ENCODE data around the gene ANGPTL8. TPM values are rescaled to one million over a fixed set of nuclear protein-coding genes. Genes with fewer than 3 reads are reported as not detected.

ANGPTL8 gene
- total RNA-seq, 4 donors from 2014 or later, result 2.0 TPM; not detected in 3

GRCh38 chr19:11225815-11226214 lies 13.6 kb upstream of the ANGPTL8 start:
- TF ChIP-seq POLR2AphosphoS5 (IDR thresholded peaks at IDR 0.05) (no peak), CTCF (IDR thresholded peaks at IDR 0.05) (no peak), EP300 (IDR thresholded peaks at IDR 0.05) (no peak), POLR2A (IDR thresholded peaks at IDR 0.05) (no peak)
- H3K36me3 ChIP-seq, result peaks cover 0 to 87% of the 10 kb centered on the region in 2 donors
- H3K9me3 ChIP-seq, result peaks cover 0 to 12% (median 0%) of the 10 kb centered on the region in 3 donors
- no peak overlapping the region for H3K27ac ChIP-seq
- H3K27me3 ChIP-seq, result no peaks in the 10 kb centered on the region
- H3K4me3 ChIP-seq, result no peak overlapping the region
- no peak for ATAC-seq
- H3K4me1 ChIP-seq, result no peaks in the 10 kb centered on the region
- 93 to 100% methylated on average over 2 to 3 of the region's 3 CpGs for WGBS, 2 donors (ENCODE audit: low coverage in 1 of 2)

GRCh38 chr19:11226716-11227166 lies 12.7 kb upstream of the ANGPTL8 start:
- Histone ChIP-seq H3K4me3 (no peak overlapping the region), H3K4me1 (no peaks in the 10 kb centered on the region), H3K9me3 (peaks cover 0 to 3% (median 0%) of the 10 kb centered on the region in 3 donors), H3K27ac (no peak overlapping the region), H3K36me3 (peaks cover 0 to 87% of the 10 kb centered on the region in 2 donors), H3K27me3 (no peaks in the 10 kb centered on the region)
- no peak for TF ChIP-seq EP300 (IDR thresholded peaks at IDR 0.05)
- no peak for TF ChIP-seq CTCF (IDR thresholded peaks at IDR 0.05)
- TF ChIP-seq POLR2AphosphoS5 (IDR thresholded peaks at IDR 0.05), result no peak
- TF ChIP-seq POLR2A (IDR thresholded peaks at IDR 0.05), result no peak
- ATAC-seq, result no peak
- 80% methylated on average over 1 of the region's 1 CpG for WGBS, 2 donors (ENCODE audit: low coverage in 1 of 2)

GRCh38 chr19:11227195-11227886 lies 12.1 kb upstream of the ANGPTL8 start:
- H3K4me3 ChIP-seq, result no peak overlapping the region
- no peaks in the 10 kb centered on the region for H3K27me3 ChIP-seq
- no peak for TF ChIP-seq CTCF (IDR thresholded peaks at IDR 0.05)
- TF ChIP-seq POLR2AphosphoS5 (IDR thresholded peaks at IDR 0.05), result no peak
- TF ChIP-seq POLR2A (IDR thresholded peaks at IDR 0.05), result no peak
- no peak for TF ChIP-seq EP300 (IDR thresholded peaks at IDR 0.05)
- H3K27ac ChIP-seq, result no peak overlapping the region
- H3K36me3 ChIP-seq, result peaks cover 0 to 87% of the 10 kb centered on the region in 2 donors
- no peak for ATAC-seq
- no peaks in the 10 kb centered on the region for H3K4me1 ChIP-seq
- WGBS, 2 donors (ENCODE audit: low coverage in 1 of 2), result 70 to 82% methylated on average over 6 to 7 of the region's 14 CpGs
- H3K9me3 ChIP-seq, result no peaks in the 10 kb centered on the region

- H3K27ac ChIP-seq, result no peak overlapping the region
- H3K4me3 ChIP-seq, result no peak overlapping the region
- no peak for ATAC-seq
- TF ChIP-seq POLR2A (IDR thresholded peaks at IDR 0.05), result no peak
- TF ChIP-seq POLR2AphosphoS5 (IDR thresholded peaks at IDR 0.05), result no peak
- TF ChIP-seq CTCF (IDR thresholded peaks at IDR 0.05), result no peak
- TF ChIP-seq EP300 (IDR thresholded peaks at IDR 0.05), result no peak
- no peaks in the 10 kb centered on the region for H3K4me1 ChIP-seq
- H3K36me3 ChIP-seq, result peaks cover 0 to 95% of the 10 kb centered on the region in 2 donors
- no peaks in the 10 kb centered on the region for H3K27me3 ChIP-seq
- WGBS, 2 donors (ENCODE audit: low coverage in 1 of 2), result 100% methylated on average over 1 of the region's 7 CpGs; no CpG with 5 or more reads in 1 of the 2 donors
- H3K9me3 ChIP-seq, result no peaks in the 10 kb centered on the region
Observed at GRCh38 chr19:11230621-11231386, 8.6 kb upstream of the ANGPTL8 start.

Measured in gastroesophageal sphincter (tissue), 4 donors.